Astrocyte (in vitro differentiated cells and primary cell): Measurements from ENCODE around the gene CLEC19A. TPM values are rescaled to one million over a fixed set of nuclear protein-coding genes. Genes with fewer than 3 reads are reported as not detected.

Experiments
- DNase-seq: peaks from one replicate; pipeline ENCODE4 v3.0.0-alpha.2; 2010; ENCODE audit warnings: low read depth
- FAIRE-seq: peaks from 2 replicates; lab custom pipeline; 2011; peaks lifted over from hg19 to GRCh38; lab: Jason Lieb, UNC
- H2AFZ ChIP-seq: 2 replicates; pipeline ENCODE4 v1.6.0; 2012; ENCODE audit warnings: low read depth, low read length, inconsistent platforms
- H3K27ac ChIP-seq: 2 replicates; pipeline ENCODE4 v1.5.1; 2011; ENCODE audit warnings: low read depth, low read length, inconsistent platforms
- H3K27me3 ChIP-seq: 2 replicates; pipeline ENCODE4 v1.6.0; 2011; ENCODE audit warnings: low read length, inconsistent platforms; ENCODE audit not compliant: insufficient read depth
- H3K36me3 ChIP-seq: 2 replicates; pipeline ENCODE4 v1.5.1; 2011; ENCODE audit warnings: low read length, inconsistent platforms; ENCODE audit not compliant: insufficient read depth
- H3K4me1 ChIP-seq: 2 replicates; pipeline ENCODE4 v1.5.1; 2011; ENCODE audit warnings: low read length, inconsistent platforms; ENCODE audit not compliant: insufficient read depth
- H3K4me2 ChIP-seq: 2 replicates; pipeline ENCODE4 v1.6.0; 2012; ENCODE audit warnings: low read length, inconsistent platforms
- H3K4me3 ChIP-seq: 2 replicates; pipeline ENCODE4 v1.5.1; 2011; ENCODE audit warnings: low read depth, mild to moderate bottlenecking, low read length, inconsistent platforms; ENCODE audit not compliant: insufficient read depth
- H3K79me2 ChIP-seq: 2 replicates; pipeline ENCODE4 v1.6.0; 2012; ENCODE audit warnings: mild to moderate bottlenecking, low read length, inconsistent platforms; ENCODE audit not compliant: insufficient read depth
- H3K9ac ChIP-seq: 2 replicates; pipeline ENCODE4 v1.6.0; 2012; ENCODE audit warnings: mild to moderate bottlenecking, low read length, inconsistent platforms
- H3K9me3 ChIP-seq: 2 replicates; pipeline ENCODE4 v1.5.1; 2012; ENCODE audit warnings: low read depth, mild to moderate bottlenecking, low read length, inconsistent platforms; ENCODE audit not compliant: insufficient read depth
- H4K20me1 ChIP-seq: 2 replicates; pipeline ENCODE4 v1.6.0; 2012; ENCODE audit warnings: low read length, inconsistent platforms; ENCODE audit not compliant: insufficient read depth
- H3K27ac Mint-ChIP-seq: one replicate; pipeline ENCODE4 v1.8.0; 2021; ENCODE audit warnings: mild to moderate bottlenecking, mixed read lengths; ENCODE audit not compliant: unreplicated experiment
- H3K27me3 Mint-ChIP-seq: one replicate; pipeline ENCODE4 v1.8.0; 2021; ENCODE audit warnings: low read depth, mixed read lengths; ENCODE audit not compliant: unreplicated experiment
- H3K36me3 Mint-ChIP-seq: one replicate; pipeline ENCODE4 v1.8.0; 2021; ENCODE audit warnings: low read depth, mixed read lengths; ENCODE audit not compliant: unreplicated experiment
- H3K4me1 Mint-ChIP-seq: one replicate; pipeline ENCODE4 v1.8.0; 2021; ENCODE audit warnings: low read depth, mixed read lengths; ENCODE audit not compliant: unreplicated experiment
- H3K4me3 Mint-ChIP-seq: one replicate; pipeline ENCODE4 v1.8.0; 2021; ENCODE audit warnings: mild to moderate bottlenecking, moderate library complexity, mixed read lengths; ENCODE audit not compliant: unreplicated experiment
- H3K9me3 Mint-ChIP-seq: one replicate; pipeline ENCODE4 v1.8.0; 2021; ENCODE audit warnings: mild to moderate bottlenecking, mixed read lengths; ENCODE audit not compliant: unreplicated experiment
- CTCF ChIP-seq: IDR thresholded peaks from 2 replicates; pipeline ENCODE4 v1.5.1; 2011; ENCODE audit warnings: low read depth, mild to moderate bottlenecking, inconsistent platforms, low read length, moderate library complexity; ENCODE audit not compliant: insufficient read depth
- EZH2 ChIP-seq: IDR thresholded peaks from 2 replicates; pipeline ENCODE4 v1.6.1; 2012; ENCODE audit warnings: mild to moderate bottlenecking, low read length, inconsistent platforms; ENCODE audit not compliant: insufficient read depth
- total RNA-seq: library from RNA; stranded (reverse); gene quantifications from 2 replicates; pipeline ENCODE4 v1.2.1, GENCODE V29; 2021

CLEC19A gene
- total RNA-seq, 1 donor from 2014 or later = not detected

- Histone ChIP-seq H2AFZ (no peak overlapping the region), H3K36me3 (no peaks in the 10 kb centered on the region), H3K9ac (no peak overlapping the region), H3K27me3 (no peaks in the 10 kb centered on the region), H3K4me2 (no peak overlapping the region), H4K20me1 (no peaks in the 10 kb centered on the region), H3K9me3 (no peaks in the 10 kb centered on the region), H3K79me2 (no peaks in the 10 kb centered on the region), H3K27ac (no peak overlapping the region), H3K4me3 (no peak overlapping the region), H3K4me1 (no peaks in the 10 kb centered on the region)
- Mint-ChIP-seq H3K4me1 (peaks cover 14% of the 10 kb centered on the region), H3K27ac (peak overlapping the region; percentile 62), H3K36me3 (no peaks in the 10 kb centered on the region), H3K9me3 (peaks cover 1% of the 10 kb centered on the region), H3K4me3 (no peak overlapping the region), H3K27me3 (peaks cover 11% of the 10 kb centered on the region)
- DNase-seq (no peak), FAIRE-seq (no peak)
- no peak for TF ChIP-seq EZH2
- TF ChIP-seq CTCF = no peak
Observed at GRCh38 chr16:19348125-19348524, 62.6 kb downstream of the CLEC19A start.

- H3K36me3 Mint-ChIP-seq = no peaks in the 10 kb centered on the region
- H3K4me1 ChIP-seq = no peaks in the 10 kb centered on the region
- peak overlapping the region; percentile 10 for H2AFZ ChIP-seq
- no peak overlapping the region for H3K4me3 ChIP-seq
- no peak overlapping the region for H3K9ac ChIP-seq
- peaks cover 11% of the 10 kb centered on the region for H3K27me3 Mint-ChIP-seq
- no peaks in the 10 kb centered on the region for H3K9me3 ChIP-seq
- FAIRE-seq = no peak
- peak overlapping the region; percentile 14 for H3K4me2 ChIP-seq
- no peaks in the 10 kb centered on the region for H3K79me2 ChIP-seq
- peaks cover 1% of the 10 kb centered on the region for H3K9me3 Mint-ChIP-seq
- H4K20me1 ChIP-seq = no peaks in the 10 kb centered on the region
- H3K4me3 Mint-ChIP-seq = no peak overlapping the region
- TF ChIP-seq CTCF = no peak
- TF ChIP-seq EZH2 = no peak
- no peaks in the 10 kb centered on the region for H3K27me3 ChIP-seq
- H3K27ac Mint-ChIP-seq = peak overlapping the region; percentile 62
- peak overlapping the region; percentile 12 for H3K27ac ChIP-seq
- peak; percentile 23 for DNase-seq
- H3K36me3 ChIP-seq = no peaks in the 10 kb centered on the region
- peaks cover 14% of the 10 kb centered on the region for H3K4me1 Mint-ChIP-seq
Observed at GRCh38 chr16:19348578-19349315, 63.2 kb downstream of the CLEC19A start.

- peaks cover 5% of the 10 kb centered on the region for H3K27me3 Mint-ChIP-seq
- Histone ChIP-seq H3K27me3 (no peaks in the 10 kb centered on the region), H3K9ac (no peak overlapping the region), H3K27ac (no peak overlapping the region), H3K4me2 (no peak overlapping the region), H2AFZ (no peak overlapping the region), H3K4me1 (no peaks in the 10 kb centered on the region), H3K9me3 (no peaks in the 10 kb centered on the region), H3K79me2 (no peaks in the 10 kb centered on the region), H3K4me3 (no peak overlapping the region), H4K20me1 (no peaks in the 10 kb centered on the region), H3K36me3 (no peaks in the 10 kb centered on the region)
- H3K4me3 Mint-ChIP-seq = no peak overlapping the region
- no peaks in the 10 kb centered on the region for H3K4me1 Mint-ChIP-seq
- no peak for DNase-seq
- TF ChIP-seq EZH2 (no peak), CTCF (no peak)
- no peak for FAIRE-seq
- no peaks in the 10 kb centered on the region for H3K9me3 Mint-ChIP-seq
- no peak overlapping the region for H3K27ac Mint-ChIP-seq
- H3K36me3 Mint-ChIP-seq = no peaks in the 10 kb centered on the region
Observed at GRCh38 chr16:19354371-19354770, 68.8 kb downstream of the CLEC19A start.
